ENCODE data around the gene SLBP. TPM values are rescaled to one million over a fixed set of nuclear protein-coding genes. Genes with fewer than 3 reads are reported as not detected.

SLBP gene
- total and polyA plus RNA-seq, 2 of the 8 experiments (the other 6 are each of a cell fraction or from before 2014, with no cell fraction given): 44.1 to 49.0 TPM

- 93% methylated on average over 31 of the region's 31 CpGs; no CpG with 5 or more reads in 1 of the 2 experiments for WGBS, 2 experiments (ENCODE audit: extremely low coverage in 1 of 2, insufficient coverage in 1 of 2, insufficient read length in 1 of 2, insufficient replicate concordance in 2 of 2, low coverage in 1 of 2, low lambda C conversion rate in 2 of 2, missing lambda C conversion rate in 1 of 2)
- Histone ChIP-seq H3K4ac (replicated peaks; ENCODE audit: insufficient read length, low read depth, low read length) (no peak overlapping the region), H2BK120ac (replicated peaks; ENCODE audit: low read depth, low read length) (no peak overlapping the region), H3K36me3 (ENCODE audit: control insufficient read depth in 2 of 4, insufficient read depth in 4 of 4, low read length in 3 of 4) (peaks cover 60 to 73% (median 68%) of the 10 kb centered on the region in 4 experiments), H3K4me3 (ENCODE audit: extremely low read depth in 1 of 4, insufficient read depth in 2 of 4, low read depth in 3 of 4, low read length in 4 of 4) (no peak overlapping the region), H4K20me1 (replicated peaks in 1 of 2; ENCODE audit: control insufficient read depth in 1 of 2, insufficient read depth in 2 of 2, low read length in 2 of 2) (peaks cover 32 to 37% of the 10 kb centered on the region in 2 experiments), H3K79me1 (ENCODE audit: low read depth, low read length) (peaks cover 9% of the 10 kb centered on the region), H3K56ac (replicated peaks; ENCODE audit: insufficient read length, low read depth, low read length) (no peak overlapping the region), H2AK5ac (ENCODE audit: low read depth, low read length) (no peak overlapping the region), H3K18ac (ENCODE audit: extremely low read depth, low read length) (no peak overlapping the region), H2BK20ac (ENCODE audit: low read length) (no peak overlapping the region), H3K23me2 (ENCODE audit: low read depth, low read length) (no peaks in the 10 kb centered on the region), H4K91ac (replicated peaks; ENCODE audit: insufficient read length, low read length) (no peak overlapping the region), H4K5ac (ENCODE audit: insufficient read length, low read depth, low read length) (no peak overlapping the region), H2BK12ac (ENCODE audit: low read depth, low read length) (no peak overlapping the region), H3K4me1 (replicated peaks in 1 of 4; ENCODE audit: control insufficient read depth in 3 of 4, insufficient read depth in 4 of 4, low read length in 3 of 4) (no peaks in the 10 kb centered on the region), H3K79me2 (ENCODE audit: control insufficient read depth in 1 of 2, insufficient read depth in 2 of 2, low read length in 2 of 2) (peaks cover 2 to 27% of the 10 kb centered on the region in 2 experiments; a peak in 3 of 4 replicates), H3K14ac (ENCODE audit: insufficient read length) (no peak overlapping the region), H3K9me3 (ENCODE audit: insufficient read depth in 2 of 2, low read depth in 1 of 2, low read length in 1 of 2) (no peaks in the 10 kb centered on the region), H3K9ac (replicated peaks in 1 of 4; ENCODE audit: extremely low read depth in 1 of 4, low read depth in 3 of 4, low read length in 3 of 4) (no peak overlapping the region), H3K23ac (ENCODE audit: insufficient read length) (no peak overlapping the region), H3K27me3 (replicated peaks in 1 of 4; ENCODE audit: control insufficient read depth in 3 of 4, extremely low read depth in 1 of 4, insufficient read depth in 3 of 4, low read length in 3 of 4) (no peaks in the 10 kb centered on the region), H3K27ac (ENCODE audit: low read depth, low read length) (no peak overlapping the region), H2BK5ac (ENCODE audit: low read depth, low read length) (no peak overlapping the region), H2AFZ (ENCODE audit: low read length) (no peak overlapping the region), H3K4me2 (ENCODE audit: insufficient read depth in 1 of 2, low read depth in 2 of 2, low read length in 2 of 2) (no peak overlapping the region), H4K8ac (ENCODE audit: extremely low read depth, insufficient read depth, low read length) (no peak overlapping the region), H2BK15ac (ENCODE audit: low read length) (no peak overlapping the region)
- TF ChIP-seq SIX5 (IDR thresholded peaks at IDR 0.05; ENCODE audit: low read depth, low read length) (no peak), ATF3 (IDR thresholded peaks at IDR 0.05; ENCODE audit: insufficient read depth, low read depth, low read length) (no peak), GTF2F1 (IDR thresholded peaks at IDR 0.05; ENCODE audit: borderline replicate concordance, low read depth, low read length) (no peak), HDAC6 (IDR thresholded peaks at IDR 0.05; ENCODE audit: low read depth, low read length) (no peak), HDAC2 (IDR thresholded peaks at IDR 0.05; ENCODE audit: borderline replicate concordance in 1 of 2, low read depth in 2 of 2, low read length in 2 of 2) (no peak), SIN3A (conservative IDR thresholded peaks at IDR 0.05 in 1 of 2, IDR thresholded peaks at IDR 0.05 in 1 of 2; ENCODE audit: low read depth in 1 of 2, low read length in 2 of 2) (no peak), TBP (IDR thresholded peaks at IDR 0.05; ENCODE audit: low read depth, low read length) (no peak), RFX5 (IDR thresholded peaks at IDR 0.05; ENCODE audit: borderline replicate concordance, low read depth, low read length) (no peak), ASH2L (IDR thresholded peaks at IDR 0.05; ENCODE audit: low read length) (no peak)
- POLR2A ChIA-PET (ENCODE audit: partially characterized antibody): interaction anchor here (1.2 to 1.5 kb wide), 4 partner anchors 17 to 81 kb away, joined by 3 to 5 read pairs (median 4); no protein-coding TSS in a partner anchor
- no peak for FAIRE-seq
- no peak for DNase-seq (ENCODE audit: low read depth in 1 of 2, low spot score in 2 of 2)
- CTCF ChIA-PET (ENCODE audit: partially characterized antibody): interaction anchor here (0.6 to 18.6 kb wide), 18 partner anchors 9 to 1191 kb away, joined by 3 to 326 read pairs (median 6); no protein-coding TSS in a partner anchor
These were observed 16.2 kb upstream of the SLBP start for GRCh38 chr4:1728061-1728980.

Data from H1 (cell line).